Caco-2 (cell line): ENCODE results near the gene SREBF1. TPM values are rescaled to one million over a fixed set of nuclear protein-coding genes. Genes with fewer than 3 reads are reported as not detected.

ENCODE experiments used
- BruUV-seq: library from RNA; stranded (reverse); fragments of 400-500 nt; replicated peaks from 2 replicates; lab custom pipeline; 2021; lab: Mats Ljungman, UMichigan
- CTCF ChIA-PET: fragments of 300-600 bp; sonication (Branson Sonifier 250); formaldehyde crosslinking; loops from one replicate; lab custom pipeline; 2022; ENCODE audit warnings: antibody characterized with exemption; lab: Charles Lee
- POLR2A ChIA-PET: fragments of 300-600 bp; sonication (Branson Sonifier 250); formaldehyde crosslinking; loops from one replicate; lab custom pipeline; 2022; ENCODE audit warnings: antibody characterized with exemption; lab: Charles Lee
- DNase-seq, 2 experiments: peaks; one replicate each; pipeline versions ENCODE4 v3.0.0 to v3.0.0-alpha.2; 2020 to 2022
- H3K27me3 ChIP-seq: replicated peaks from 2 replicates; pipeline ENCODE4 v1.6.0; 2011; ENCODE audit warnings: low read length; ENCODE audit not compliant: control insufficient read depth, insufficient read depth
- H3K36me3 ChIP-seq: 2 replicates; pipeline ENCODE4 v1.5.1; 2011; ENCODE audit warnings: low read length; ENCODE audit not compliant: control insufficient read depth, insufficient read depth
- H3K4me1 ChIP-seq: fragments of 250-450 bp; sonication (Bioruptor Pico); 2 replicates; pipeline ENCODE4 v1.5.1; 2020; ENCODE audit warnings: mild to moderate bottlenecking
- H3K4me3 ChIP-seq: 2 replicates; pipeline ENCODE4 v1.5.1; 2011; ENCODE audit warnings: low read depth, mild to moderate bottlenecking, control low read depth, low read length
- H3K9me3 ChIP-seq: fragments of 250-450 bp; sonication (Bioruptor Pico); 2 replicates; pipeline ENCODE4 v1.5.1; 2020; ENCODE audit warnings: mild to moderate bottlenecking, moderate library complexity
- H3K27ac Mint-ChIP-seq: one replicate; pipeline ENCODE4 v1.8.0; 2022; ENCODE audit warnings: mixed read lengths; ENCODE audit not compliant: unreplicated experiment
- H3K27me3 Mint-ChIP-seq: one replicate; pipeline ENCODE4 v1.8.0; 2022; ENCODE audit warnings: mixed read lengths; ENCODE audit not compliant: insufficient read depth, unreplicated experiment
- H3K36me3 Mint-ChIP-seq: one replicate; pipeline ENCODE4 v1.8.0; 2022; ENCODE audit warnings: mild to moderate bottlenecking, mixed read lengths; ENCODE audit not compliant: insufficient read depth, unreplicated experiment
- H3K4me1 Mint-ChIP-seq: one replicate; pipeline ENCODE4 v1.8.0; 2022; ENCODE audit warnings: low read depth, mixed read lengths; ENCODE audit not compliant: unreplicated experiment
- H3K4me3 Mint-ChIP-seq: one replicate; pipeline ENCODE4 v1.8.0; 2022; ENCODE audit warnings: mild to moderate bottlenecking, moderate library complexity, mixed read lengths; ENCODE audit not compliant: unreplicated experiment
- H3K9me3 Mint-ChIP-seq: one replicate; pipeline ENCODE4 v1.8.0; 2022; ENCODE audit warnings: mixed read lengths; ENCODE audit not compliant: unreplicated experiment
- CTCF ChIP-seq, 2 experiments: fragments of 200-600 bp in 1 of 2; IDR thresholded peaks; 1 replicate in 1 of 2; 2 replicates in 1 of 2; pipeline versions ENCODE4 v1.5.1 to v1.8.0; 2011 to 2022; ENCODE audit warnings: antibody characterized with exemption in 1 of 2, control low read depth in 1 of 2, inconsistent platforms in 1 of 2, low read depth in 1 of 2, low read length in 1 of 2, mild to moderate bottlenecking in 1 of 2, moderate library complexity in 1 of 2; ENCODE audit not compliant: insufficient read depth in 1 of 2, severe bottlenecking in 1 of 2, unreplicated experiment in 1 of 2
- intact Hi-C: fragments of 100-400 bp; cut with micrococcal nuclease; formaldehyde crosslinking; loops from one replicate; pipeline ENCODE4 v1.10.0; 2022; ENCODE audit not compliant: unreplicated experiment
- total RNA-seq: library from RNA; stranded (reverse); gene quantifications from 2 replicates; pipeline ENCODE4 v1.2.3, GENCODE V29; 2022

SREBF1 gene
- total RNA-seq, 1 experiment from 2014 or later, result 118 TPM

- intact Hi-C loops, result no loop called here
- CTCF ChIA-PET, result no interaction called here
Observed at GRCh38 chr17:17766744-17767120, 70.1 kb downstream of the SREBF1 start.

GRCh38 chr17:17766077-17766743 lies 70.6 kb downstream of the SREBF1 start:
- CTCF ChIA-PET, result no interaction called here
- no peaks in the 10 kb centered on the region for H3K4me1 ChIP-seq

More at GRCh38 chr17:17766744-17767120, 70.1 kb downstream of the SREBF1 start:
- Mint-ChIP-seq H3K4me3 (no peak overlapping the region), H3K9me3 (no peaks in the 10 kb centered on the region), H3K27me3 (no peaks in the 10 kb centered on the region), H3K27ac (no peak overlapping the region), H3K36me3 (peaks cover 33% of the 10 kb centered on the region), H3K4me1 (peaks cover 6% of the 10 kb centered on the region)
- POLR2A ChIA-PET, result no interaction called here
- Histone ChIP-seq H3K4me3 (no peak overlapping the region), H3K9me3 (no peaks in the 10 kb centered on the region), H3K4me1 (no peaks in the 10 kb centered on the region), H3K27me3 (no peaks in the 10 kb centered on the region), H3K36me3 (peaks cover 1% of the 10 kb centered on the region; the same call in 1 of the 2 replicates)
- TF ChIP-seq CTCF (IDR thresholded peaks at IDR 0.05; ENCODE audit: insufficient read depth in 1 of 2, low read depth in 1 of 2, low read length in 1 of 2, severe bottlenecking in 1 of 2, unreplicated experiment in 1 of 2), result no peak
- BruUV-seq, result no TSS peak
- DNase-seq, result no peak

More at GRCh38 chr17:17766077-17766743, 70.6 kb downstream of the SREBF1 start:
- H3K4me1 Mint-ChIP-seq, result peaks cover 6% of the 10 kb centered on the region
- no peaks in the 10 kb centered on the region for H3K9me3 Mint-ChIP-seq
- H3K27me3 Mint-ChIP-seq, result no peaks in the 10 kb centered on the region
- no peaks in the 10 kb centered on the region for H3K27me3 ChIP-seq
- no TSS peak for BruUV-seq
- no peak overlapping the region for H3K27ac Mint-ChIP-seq
- no peaks in the 10 kb centered on the region for H3K9me3 ChIP-seq
- H3K4me3 ChIP-seq, result no peak overlapping the region
- intact Hi-C loops, result no loop called here
- no peak for TF ChIP-seq CTCF (IDR thresholded peaks at IDR 0.05; ENCODE audit: insufficient read depth in 1 of 2, low read depth in 1 of 2, low read length in 1 of 2, severe bottlenecking in 1 of 2, unreplicated experiment in 1 of 2)
- POLR2A ChIA-PET, result no interaction called here
- H3K36me3 ChIP-seq, result peaks cover 1% of the 10 kb centered on the region; the same call in 1 of the 2 replicates
- H3K4me3 Mint-ChIP-seq, result no peak overlapping the region
- peaks cover 33% of the 10 kb centered on the region for H3K36me3 Mint-ChIP-seq
- no peak for DNase-seq
